GM18858 (cell line): ENCODE measurements around the gene SLC25A33.
A peak's percentile ranks its signal among the peaks of the same experiment; 100 is the strongest.

Experiments
- ATAC-seq: cut with Tn5 transposase; IDR thresholded peaks from one replicate; pipeline ENCODE4 v1.9.1; 2021; ENCODE audit not compliant: unreplicated experiment

The SLC25A33 gene

DNA sequence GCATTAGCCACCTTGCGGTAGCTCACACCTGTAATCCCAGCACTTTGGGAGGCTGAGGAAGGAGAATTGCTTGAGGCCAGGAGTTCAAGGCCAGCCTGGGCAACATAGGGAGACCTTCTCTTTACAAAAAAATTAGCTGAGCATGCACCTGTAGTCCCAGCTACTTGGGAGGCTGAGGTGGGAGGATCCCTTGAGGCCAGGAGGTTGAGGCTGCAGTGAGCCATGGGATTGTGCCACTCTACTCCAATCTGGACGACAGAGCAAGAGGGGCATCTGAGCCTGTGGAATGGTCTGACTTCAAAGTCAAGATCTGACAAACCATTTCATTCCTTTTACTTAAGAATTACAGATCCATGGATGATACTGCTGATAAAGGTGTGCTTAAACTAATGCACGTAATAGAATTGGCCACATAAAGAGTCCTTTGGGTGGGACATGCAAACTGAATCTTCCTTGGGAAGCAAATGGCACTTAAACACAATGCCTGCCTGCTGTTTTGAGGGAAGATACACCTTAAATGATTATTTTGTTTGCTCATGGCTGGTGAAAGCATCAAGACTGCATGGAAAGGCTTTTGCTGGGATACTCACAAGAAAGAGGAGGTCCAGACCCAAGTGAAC is 47.0 kb downstream of the SLC25A33 start:
- ATAC-seq = no peak

DNA sequence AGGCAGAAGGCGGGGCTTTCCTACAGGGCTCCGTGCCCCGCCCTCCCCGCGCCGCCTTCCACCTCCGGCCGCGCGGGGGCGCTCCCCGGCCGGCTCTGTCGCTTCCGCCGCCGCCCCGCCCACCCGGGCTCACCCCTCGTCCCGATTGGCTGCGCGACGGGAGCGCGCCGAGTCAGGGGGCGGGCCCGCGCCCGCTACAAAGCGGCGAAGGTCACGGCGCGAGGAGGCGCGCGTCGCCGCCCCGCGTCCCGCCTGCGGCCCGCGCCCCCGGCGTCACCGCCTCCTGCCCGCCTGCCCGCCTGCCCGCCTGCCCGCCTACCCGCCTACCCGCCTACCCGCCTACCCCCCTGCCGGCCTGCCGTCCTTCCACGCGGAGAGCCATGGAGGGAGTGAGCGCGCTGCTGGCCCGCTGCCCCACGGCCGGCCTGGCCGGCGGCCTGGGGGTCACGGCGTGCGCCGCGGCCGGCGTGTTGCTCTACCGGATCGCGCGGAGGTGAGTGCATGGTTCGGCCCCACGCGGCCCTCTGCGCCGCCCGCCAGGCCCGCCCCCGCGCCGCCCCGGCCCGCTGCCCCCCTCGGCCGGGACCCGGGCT is 49.4 kb downstream of the SLC25A33 start, which contains the start of gene TMEM201:
TSS of gene TMEM201 (plus strand) at position 361 of the 593 bp plus-strand sequence. CDS start at position 381, 20 bp downstream.
- peak; percentile 54 for ATAC-seq

DNA sequence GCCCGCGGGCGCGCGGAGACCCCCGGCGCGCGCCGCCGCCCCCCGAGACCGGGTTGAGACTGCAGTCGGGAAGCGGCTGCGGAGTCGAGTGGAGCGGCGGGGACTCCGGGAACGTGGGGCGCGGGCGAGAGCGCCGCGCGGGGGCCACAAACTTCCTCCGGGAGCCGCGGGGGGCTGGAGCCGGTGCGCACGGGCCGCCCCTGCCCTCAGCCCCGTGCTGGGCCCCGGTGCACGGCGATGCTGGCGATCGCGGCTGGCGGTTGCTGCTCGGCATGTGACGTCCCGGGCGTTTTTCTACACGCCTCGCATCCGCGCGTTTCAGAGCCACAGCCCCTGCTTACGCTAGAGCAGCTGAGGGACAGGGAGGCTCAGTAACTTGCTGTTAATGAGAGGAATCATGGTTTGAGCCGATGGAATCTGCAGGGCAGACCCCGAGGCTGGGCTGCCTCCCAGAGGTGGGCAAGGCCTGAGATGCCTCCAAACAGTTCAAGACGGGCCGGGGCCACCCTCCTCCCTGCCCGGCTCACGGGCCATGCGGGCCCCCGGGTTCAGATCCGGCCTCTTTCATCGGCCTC is 50.0 kb downstream of the SLC25A33 start:
- ATAC-seq = no peak

DNA sequence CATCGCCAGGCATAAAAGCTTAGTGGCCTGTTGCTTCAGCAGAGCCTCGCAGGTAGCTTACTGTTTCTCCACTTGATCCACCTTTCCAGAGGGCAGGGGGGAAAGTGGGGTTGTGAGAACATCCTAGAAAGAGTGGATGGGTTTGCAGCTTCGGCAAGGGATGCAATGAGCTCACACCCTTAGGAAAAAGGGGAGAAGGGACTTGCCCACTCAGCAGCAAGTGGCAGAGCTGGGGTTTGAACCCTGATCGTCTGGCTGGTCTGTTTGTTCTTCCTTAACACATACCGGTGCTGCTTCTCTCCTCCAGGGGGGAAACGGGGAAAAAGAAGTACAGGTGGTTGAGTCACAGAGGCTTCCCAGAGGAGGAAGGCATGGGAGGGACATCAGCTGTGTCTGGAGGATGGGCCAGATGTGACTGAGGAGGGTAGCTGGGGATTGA is 50.5 kb downstream of the SLC25A33 start:
- ATAC-seq = no peak

DNA sequence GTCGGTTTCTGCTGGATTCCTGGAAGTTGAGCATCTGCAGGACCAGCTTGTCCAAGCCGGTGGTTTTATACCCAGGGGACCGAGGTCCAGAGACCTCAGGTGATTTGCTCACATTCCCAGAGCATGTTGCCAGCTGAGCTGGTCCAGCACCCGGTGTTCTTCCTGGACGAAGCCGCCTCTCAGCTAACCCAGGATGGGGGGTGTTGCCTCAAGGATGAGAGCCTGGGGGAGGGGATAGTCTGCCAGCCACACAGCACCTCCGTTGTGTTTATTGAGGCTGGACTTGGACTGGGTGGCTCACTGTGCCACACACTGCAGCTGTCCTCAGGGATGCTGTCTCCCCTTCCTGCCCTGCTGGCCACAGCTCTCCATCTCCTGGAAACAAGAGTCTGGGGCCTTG is 50.9 kb downstream of the SLC25A33 start:
- no peak for ATAC-seq

DNA sequence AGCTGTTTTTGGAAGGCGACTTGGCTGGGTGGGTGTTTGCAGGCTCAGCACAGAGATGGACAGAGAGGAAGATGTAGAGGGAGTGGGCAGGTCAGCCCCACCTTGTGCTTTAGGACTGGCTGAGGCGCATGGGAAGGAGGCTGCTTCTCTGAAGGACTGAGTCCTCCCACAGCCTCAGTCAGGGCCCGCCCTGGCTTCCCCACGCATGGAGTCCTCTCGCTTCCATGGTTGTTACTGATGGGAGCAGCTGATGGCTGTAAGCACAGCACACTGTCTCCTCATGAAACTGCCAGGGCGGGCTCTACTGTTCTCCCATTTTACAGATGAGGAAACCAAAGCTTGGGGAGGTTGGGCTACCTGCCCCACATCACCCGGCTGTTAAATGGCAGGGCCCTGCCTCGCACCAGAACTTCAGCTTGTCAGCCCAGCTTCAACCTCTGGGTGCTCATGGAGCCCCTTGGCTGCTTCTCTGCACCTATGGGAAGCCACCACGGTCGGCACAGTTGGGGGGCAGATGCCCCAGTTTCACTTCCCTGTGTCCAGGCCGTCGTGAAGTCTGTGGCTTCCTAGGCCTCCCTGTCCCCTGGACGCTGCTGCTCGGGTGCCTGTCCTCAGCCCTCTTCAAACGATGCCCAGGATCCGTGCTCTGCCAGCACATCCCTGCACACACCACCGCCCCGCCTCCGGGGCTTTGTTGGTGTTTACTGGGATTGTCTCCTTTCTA is 51.8 kb downstream of the SLC25A33 start:
- ATAC-seq = no peak

DNA sequence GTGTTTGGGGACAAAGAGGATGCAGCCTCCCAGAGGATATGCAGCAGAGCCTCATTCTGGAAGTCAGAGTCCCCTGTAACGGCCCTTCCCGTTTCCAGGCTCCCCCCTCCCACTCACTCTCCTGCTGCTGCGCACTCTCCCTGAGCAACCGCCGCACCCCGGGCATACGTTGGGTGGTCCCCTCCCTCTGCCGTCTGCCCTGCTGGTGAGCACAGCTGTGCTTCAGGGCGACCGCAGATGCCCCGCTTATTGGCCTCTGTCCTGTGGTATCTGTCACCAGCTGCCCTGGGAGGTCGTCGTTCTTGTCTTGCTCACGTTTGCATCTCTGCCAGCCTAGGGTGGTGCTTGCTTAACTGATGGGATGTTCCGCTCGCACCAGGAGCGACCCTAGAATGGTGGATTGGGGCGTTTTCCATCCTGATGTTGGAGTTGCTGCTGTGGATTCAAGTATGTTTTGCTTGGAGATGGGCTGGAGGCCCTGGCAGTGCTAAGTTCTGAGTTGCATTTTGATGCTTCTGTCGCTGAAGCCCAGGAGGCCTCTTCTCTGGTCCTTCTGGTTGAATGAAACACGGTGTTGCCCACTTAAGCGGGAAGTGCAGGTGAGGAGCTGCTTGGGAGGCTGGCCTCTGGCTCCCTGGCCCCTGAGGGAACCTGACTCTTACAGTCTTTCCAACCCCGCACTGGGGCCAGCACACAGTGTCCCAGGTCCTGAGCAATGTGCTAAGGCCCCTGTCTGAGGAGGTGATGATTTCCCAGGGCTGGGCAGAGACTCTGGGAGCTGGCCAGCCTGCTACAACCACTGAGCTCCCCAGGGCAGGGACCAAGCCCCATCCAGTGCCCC is 52.6 kb downstream of the SLC25A33 start:
- ATAC-seq = no peak

DNA sequence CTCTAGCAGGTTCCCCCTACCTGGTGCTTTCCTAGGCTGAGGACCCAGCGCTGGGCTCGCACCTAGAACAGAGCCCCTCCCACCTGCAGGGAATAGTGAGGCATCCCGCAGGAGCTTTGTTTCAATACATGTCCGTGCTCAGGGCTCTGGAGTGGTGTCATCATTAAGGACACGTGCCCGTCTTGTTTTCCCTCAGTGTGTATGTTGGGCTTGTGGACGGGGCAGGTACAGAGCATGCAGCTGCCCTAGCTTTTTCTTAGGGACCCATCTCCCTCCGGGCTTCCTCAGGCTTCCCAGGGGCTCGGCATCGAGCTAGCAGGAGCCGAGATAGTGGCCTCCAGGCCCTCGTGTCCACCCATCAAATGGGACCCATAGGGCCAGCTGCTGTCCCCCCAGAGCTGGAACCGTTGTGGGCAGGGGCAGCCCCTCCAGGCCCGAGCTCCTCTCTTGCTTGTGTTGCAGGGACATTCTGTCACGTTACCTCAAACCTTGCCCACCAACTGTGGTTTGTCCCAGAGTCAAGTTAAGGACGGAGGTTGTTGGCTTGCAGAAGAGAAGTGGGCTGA is 53.3 kb downstream of the SLC25A33 start:
- no peak for ATAC-seq

DNA sequence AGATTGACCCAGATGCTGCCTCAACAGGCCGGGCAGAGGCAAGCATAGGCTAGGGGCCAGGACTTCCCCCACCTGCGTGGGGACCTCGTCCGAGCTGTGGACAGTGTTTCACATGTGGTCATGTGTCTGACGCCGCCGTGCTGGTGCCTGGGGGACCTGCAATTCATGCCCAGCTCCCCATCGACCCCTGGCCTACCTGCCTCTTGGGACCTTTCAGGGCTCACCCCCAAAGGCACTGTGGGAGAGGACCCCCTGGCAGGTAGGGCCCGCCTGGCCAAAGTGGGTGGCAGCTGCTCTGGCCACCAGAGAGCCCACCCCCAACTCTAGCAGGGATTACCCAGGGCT is 53.9 kb downstream of the SLC25A33 start:
- no peak for ATAC-seq

DNA sequence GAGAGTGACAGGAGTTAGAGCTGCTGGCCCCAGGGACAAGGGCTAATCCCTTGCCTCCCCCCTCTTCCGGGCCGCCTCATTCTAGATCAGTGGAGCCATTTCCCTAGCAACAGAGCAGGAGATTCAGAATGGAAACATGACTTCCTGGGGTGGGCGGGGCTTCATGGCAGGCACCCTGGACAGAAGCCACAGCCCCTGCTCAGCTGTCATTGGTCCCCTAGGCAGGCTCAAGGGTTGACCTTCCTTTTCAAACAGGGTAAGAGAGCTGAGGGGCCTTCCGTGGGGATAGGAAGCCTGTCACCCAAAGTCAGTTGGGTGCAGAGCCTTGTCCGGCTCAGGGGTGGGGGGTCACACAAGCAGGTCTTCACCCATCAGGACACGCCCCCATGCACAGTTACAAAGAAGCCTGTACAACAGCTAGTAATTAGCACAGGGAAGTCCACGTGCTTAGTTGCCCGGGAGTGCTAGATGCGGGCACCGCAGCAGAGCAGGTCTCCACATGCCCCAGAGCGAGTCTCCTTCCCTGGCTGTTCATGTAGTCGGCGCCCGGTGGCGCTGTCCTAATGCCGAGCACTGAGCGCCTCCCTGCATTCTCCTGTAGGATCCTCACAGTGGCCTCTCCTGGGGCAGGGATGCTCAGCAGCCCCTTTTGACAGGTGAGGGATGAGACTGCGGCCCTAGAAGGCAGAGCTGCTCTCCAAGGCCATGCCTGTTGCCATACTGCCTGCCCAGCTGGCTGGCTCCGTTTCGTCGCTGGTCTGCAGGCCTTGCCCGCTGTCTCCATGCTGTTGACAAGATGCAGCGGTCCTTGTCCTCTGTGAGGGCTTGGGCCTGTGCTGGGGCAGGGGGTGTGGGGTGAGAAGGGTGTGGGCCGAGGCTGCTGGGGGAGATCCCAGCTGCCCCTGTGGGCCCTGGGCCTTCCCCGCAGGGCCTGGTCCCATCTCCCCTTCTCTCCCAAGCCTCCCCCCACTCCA is 54.5 kb downstream of the SLC25A33 start:
- no peak for ATAC-seq

DNA sequence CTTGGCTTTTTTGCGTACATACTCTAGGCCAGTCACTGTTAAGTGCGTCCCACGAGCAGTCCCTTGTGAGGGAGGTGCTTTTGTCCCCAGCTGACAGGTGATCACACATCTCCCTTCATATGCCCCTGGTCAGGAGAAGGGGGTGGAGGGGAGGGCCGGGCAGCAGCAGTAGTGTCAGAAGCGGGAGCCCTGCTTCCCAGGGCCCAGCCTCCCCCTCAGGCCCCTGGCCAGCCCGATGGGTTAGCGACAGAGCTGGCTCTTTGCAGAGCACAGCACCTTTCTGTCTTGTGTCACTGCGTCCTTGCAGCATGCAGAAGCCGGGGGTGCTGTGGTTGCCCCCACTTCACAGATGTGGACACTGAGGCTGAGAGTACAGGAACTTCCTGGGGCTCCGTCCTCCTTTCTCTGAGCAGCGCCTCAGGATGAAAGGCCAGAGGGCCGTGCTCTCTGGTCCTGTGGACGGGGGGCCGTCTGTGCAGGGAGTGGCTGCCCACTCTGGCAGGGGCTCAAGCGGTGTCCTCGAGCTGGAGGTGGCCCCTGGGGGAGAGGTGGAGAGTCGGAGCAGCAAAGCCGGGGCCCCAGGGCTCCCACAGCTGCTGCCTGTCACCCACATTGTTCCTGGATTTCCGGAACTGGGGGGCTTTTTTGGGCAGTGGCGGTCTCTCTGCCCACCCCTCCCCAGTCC is 55.3 kb downstream of the SLC25A33 start:
- no peak for ATAC-seq

DNA sequence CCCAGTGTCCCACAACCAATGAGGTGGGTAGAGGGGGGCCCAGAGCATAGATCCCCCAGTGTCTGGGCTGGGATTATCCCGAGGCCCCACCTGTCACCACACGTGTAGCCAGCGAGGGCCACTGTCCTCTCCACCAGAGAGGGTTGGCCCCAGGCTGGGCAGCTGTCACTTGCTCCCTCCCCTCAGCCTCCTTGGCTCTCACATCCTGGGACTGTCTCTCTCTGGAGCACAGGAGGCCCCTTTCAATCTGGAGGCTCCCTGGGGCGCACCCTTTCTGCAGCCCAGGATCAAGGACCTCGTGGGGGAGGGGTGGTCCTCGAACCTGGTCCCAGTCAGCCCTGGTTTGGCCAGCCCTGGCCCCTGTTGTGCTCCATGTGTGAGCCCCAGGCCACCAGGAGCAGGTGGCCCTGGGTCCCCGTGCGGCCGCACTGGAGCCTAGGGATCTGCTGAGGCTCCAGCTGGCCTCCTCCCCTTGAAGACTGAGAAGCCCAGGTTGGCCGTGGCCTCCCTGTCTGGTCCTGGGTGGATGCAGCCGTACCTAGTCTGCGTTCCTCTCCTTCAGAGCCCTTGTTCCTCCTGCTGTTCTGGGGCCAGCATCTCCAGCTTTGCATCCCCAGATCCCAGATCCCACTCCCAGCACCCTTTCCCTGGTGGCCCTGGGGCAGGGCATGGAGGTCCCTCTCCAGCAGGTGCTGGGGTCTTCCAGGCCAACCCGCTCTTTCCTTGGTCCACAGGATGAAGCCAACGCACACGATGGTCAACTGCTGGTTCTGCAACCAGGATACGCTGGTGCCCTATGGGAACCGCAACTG is 56.1 kb downstream of the SLC25A33 start:
- no peak for ATAC-seq

DNA sequence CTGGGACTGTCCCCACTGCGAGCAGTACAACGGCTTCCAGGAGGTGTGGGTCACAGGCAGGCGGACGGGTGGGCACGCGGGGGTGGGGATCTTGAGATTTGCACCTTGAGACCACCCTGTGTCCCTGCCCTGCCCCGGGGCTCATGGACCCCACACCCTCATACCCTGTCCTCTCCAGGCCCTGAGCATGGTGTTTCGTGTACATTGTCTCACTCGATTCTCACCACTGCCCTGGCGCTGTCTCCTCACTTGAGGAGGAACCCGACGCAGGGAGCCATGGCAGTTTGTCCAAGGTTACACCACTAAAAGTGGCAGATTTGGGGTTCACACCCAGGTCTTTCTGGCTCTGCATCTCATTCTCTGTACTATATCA is 56.7 kb downstream of the SLC25A33 start:
- no peak for ATAC-seq

DNA sequence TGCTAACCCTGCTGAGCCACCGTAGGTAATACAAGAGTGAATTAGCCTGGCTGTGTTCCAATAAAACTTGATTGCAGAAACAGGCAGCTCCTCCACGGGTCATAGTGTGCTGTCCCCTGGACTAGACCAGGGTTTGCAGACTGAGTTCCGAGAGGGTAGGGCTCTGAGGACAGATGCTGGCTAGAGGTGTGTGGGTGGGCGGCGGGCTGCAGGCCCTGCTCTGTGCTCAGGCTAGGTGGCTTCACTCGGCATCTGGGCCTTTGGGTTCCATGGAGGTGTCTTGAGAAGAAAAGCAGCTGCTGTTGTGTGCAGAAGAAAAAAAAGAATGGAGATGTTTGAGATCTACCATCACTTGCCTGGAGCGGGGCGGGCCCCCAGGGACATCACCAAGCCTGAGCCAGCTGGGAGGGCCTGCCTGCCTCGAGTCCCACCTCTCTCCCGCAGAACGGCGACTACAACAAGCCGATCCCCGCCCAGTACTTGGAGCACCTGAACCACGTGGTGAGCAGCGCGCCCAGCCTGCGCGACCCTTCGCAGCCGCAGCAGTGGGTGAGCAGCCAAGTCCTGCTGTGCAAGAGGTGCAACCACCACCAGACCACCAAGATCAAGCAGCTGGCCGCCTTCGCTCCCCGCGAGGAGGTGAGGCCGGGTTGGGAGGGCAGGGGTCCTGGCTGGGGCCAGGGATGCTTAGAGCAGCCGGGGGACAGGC is 57.3 kb downstream of the SLC25A33 start:
- ATAC-seq = no peak

DNA sequence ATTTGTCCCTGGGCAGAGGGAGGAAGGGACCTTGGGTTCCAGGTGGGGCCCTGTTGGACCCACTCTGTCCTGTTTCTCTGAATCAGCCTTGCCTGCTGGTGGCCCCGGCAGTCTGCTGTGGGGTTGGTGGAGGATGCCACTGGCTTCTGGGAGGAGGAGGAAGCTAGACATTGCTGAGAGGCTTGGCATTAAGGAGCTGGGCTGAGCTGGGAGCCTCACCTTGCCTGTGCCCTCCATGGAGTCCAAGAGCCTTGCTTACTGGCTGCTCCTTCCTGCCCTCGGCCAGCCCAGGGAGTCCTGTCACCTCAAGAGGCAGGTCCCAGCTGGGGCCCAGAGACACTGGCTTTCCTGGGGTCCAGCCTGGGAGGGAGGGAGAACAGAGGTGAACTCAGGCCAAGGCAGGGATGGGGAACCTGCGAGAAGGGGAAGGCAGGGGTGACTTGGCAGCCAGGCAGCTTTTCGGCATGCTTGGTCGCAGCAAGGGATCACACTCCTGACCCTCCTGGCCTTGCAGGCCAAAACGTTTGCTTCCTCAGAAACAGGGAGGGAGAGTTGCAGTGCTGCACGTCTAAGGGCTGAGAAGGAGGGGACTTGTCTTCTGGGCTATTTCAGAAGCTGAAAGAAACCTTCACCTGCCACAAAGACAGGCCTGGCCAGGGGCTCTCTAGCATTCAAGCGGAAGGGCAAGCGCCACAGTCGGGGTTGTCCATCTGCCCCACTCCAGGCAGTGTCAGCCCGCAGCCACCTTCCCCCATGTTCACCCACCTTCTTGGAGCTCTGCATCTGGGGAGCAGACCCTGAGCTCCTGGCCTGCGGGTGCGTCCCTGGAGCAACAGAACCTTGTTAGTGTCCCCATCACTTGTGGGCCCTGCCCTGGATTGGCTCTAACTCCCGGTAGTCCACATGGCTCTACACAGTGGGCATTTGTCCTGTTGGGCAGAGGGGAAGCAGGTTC is 58.4 kb downstream of the SLC25A33 start:
- no peak for ATAC-seq

DNA sequence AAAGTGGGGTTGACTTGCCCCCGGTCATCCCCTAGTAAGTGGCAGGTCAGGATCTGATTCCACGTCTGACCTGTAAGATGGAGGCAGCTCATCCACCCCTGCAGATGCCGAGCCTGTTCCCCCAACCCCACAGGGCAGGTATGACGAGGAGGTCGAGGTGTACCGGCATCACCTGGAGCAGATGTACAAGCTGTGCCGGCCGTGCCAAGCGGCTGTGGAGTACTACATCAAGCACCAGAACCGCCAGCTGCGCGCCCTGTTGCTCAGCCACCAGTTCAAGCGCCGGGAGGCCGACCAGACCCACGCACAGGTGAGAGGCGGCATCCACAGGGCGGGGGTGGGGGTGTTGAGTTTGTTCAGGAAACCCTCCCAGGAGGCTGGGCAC is 59.0 kb downstream of the SLC25A33 start:
- no peak for ATAC-seq

DNA sequence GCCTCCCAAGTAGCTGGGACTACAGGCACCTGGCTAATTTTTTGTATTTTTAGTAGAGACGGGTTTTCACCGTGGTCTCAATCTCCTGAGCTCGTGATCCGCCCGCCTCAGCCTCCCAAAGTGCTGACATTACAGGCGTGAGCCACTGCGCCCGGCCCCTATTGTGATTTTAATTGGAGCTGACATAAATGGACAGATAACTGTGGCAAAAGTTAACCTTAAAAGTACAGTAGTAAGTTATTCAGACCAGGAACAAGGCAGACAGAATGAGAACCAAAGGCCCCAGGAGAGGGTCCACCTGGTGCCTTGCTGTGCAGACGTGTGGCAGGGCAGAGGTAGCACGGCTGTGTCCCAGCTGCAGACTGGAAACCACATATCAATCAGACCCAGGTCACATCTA is 60.5 kb downstream of the SLC25A33 start:
- ATAC-seq = no peak
